ENCODE measurements around the gene HS6ST2. TPM values are rescaled to one million over a fixed set of nuclear protein-coding genes. Genes with fewer than 3 reads are reported as not detected.

HS6ST2 gene
- total RNA-seq, 1 experiment from 2014 or later: 13.4 TPM

- no peaks in the 10 kb centered on the region for H3K9me3 ChIP-seq (ENCODE audit: insufficient read depth, low read depth)
- no peak overlapping the region for H3K27ac ChIP-seq
- POLR2A ChIA-PET (ENCODE audit: unreplicated experiment): no interaction called here
- DNase-seq: no peak
- no peak overlapping the region for H2AFZ ChIP-seq
- H3K36me3 ChIP-seq (ENCODE audit: low read depth): no peaks in the 10 kb centered on the region
- 0 out of 2 replicates have a peak, but pooled peaks cover 6% of the 10 kb centered on the region for H4K20me1 ChIP-seq (ENCODE audit: insufficient read depth)
- no TSS peak for BruUV-seq (replicated peaks)
- H3F3A ChIP-seq (ENCODE audit: insufficient read depth, low read depth): peaks cover 4% of the 10 kb centered on the region; the same call in 1 of the 2 replicates
- H3K4me1 ChIP-seq (replicated peaks; ENCODE audit: insufficient read depth): peaks cover 21% of the 10 kb centered on the region
- intact Hi-C loops (cut with micrococcal nuclease; ENCODE audit: unreplicated experiment): loop anchor here (5.0 to 10.0 kb wide), 2 partner anchors 429 to 932 kb away; no protein-coding TSS in a partner anchor
- no peaks in the 10 kb centered on the region for H3K79me2 ChIP-seq (ENCODE audit: low read depth)
- H3K9me2 ChIP-seq (ENCODE audit: insufficient read depth): no peaks in the 10 kb centered on the region
- TF ChIP-seq EZH2 (IDR thresholded peaks at IDR 0.05; ENCODE audit: low read depth): no peak
- TF ChIP-seq CTCF (conservative IDR thresholded peaks at IDR 0.05): no peak
- no peak overlapping the region for H3K4me2 ChIP-seq
- no peak overlapping the region for H3K4me3 ChIP-seq
- H3K27me3 ChIP-seq (ENCODE audit: insufficient read depth, low read depth): no peaks in the 10 kb centered on the region
- CTCF ChIA-PET: no interaction called here
Measured at GRCh38 chrX:132743086-132743485, 215.3 kb downstream of the HS6ST2 start.

GRCh38 chrX:132742246-132742645 lies 216.2 kb downstream of the HS6ST2 start:
- Histone ChIP-seq H3K9me3 (ENCODE audit: insufficient read depth, low read depth) (no peaks in the 10 kb centered on the region), H3K9me2 (ENCODE audit: insufficient read depth) (no peaks in the 10 kb centered on the region), H3K4me3 (no peak overlapping the region), H3K36me3 (ENCODE audit: low read depth) (no peaks in the 10 kb centered on the region), H3K27me3 (ENCODE audit: insufficient read depth, low read depth) (no peaks in the 10 kb centered on the region), H3K4me2 (no peak overlapping the region), H3K4me1 (replicated peaks; ENCODE audit: insufficient read depth) (peaks cover 29% of the 10 kb centered on the region), H3K79me2 (ENCODE audit: low read depth) (no peaks in the 10 kb centered on the region), H3K27ac (no peak overlapping the region), H3F3A (ENCODE audit: insufficient read depth, low read depth) (peaks cover 5% of the 10 kb centered on the region; the same call in 1 of the 2 replicates), H2AFZ (no peak overlapping the region), H4K20me1 (ENCODE audit: insufficient read depth) (0 out of 2 replicates have a peak, but pooled peaks cover 6% of the 10 kb centered on the region)
- no peak for TF ChIP-seq CTCF (conservative IDR thresholded peaks at IDR 0.05)
- TF ChIP-seq EZH2 (IDR thresholded peaks at IDR 0.05; ENCODE audit: low read depth): no peak
- intact Hi-C loops (cut with micrococcal nuclease; ENCODE audit: unreplicated experiment): loop anchor here (5.0 to 10.0 kb wide), 2 partner anchors 430 to 933 kb away; no protein-coding TSS in a partner anchor
- ChIA-PET CTCF (no interaction called here), POLR2A (ENCODE audit: unreplicated experiment) (no interaction called here)
- no TSS peak for BruUV-seq (replicated peaks)
- DNase-seq: no peak

GRCh38 chrX:132741689-132742088 lies 216.7 kb downstream of the HS6ST2 start:
- H3K27ac ChIP-seq: no peak overlapping the region
- no peak overlapping the region for H3K4me3 ChIP-seq
- no peaks in the 10 kb centered on the region for H3K9me3 ChIP-seq (ENCODE audit: insufficient read depth, low read depth)
- no peaks in the 10 kb centered on the region for H3K9me2 ChIP-seq (ENCODE audit: insufficient read depth)
- no TSS peak for BruUV-seq (replicated peaks)
- H3F3A ChIP-seq (ENCODE audit: insufficient read depth, low read depth): peaks cover 5% of the 10 kb centered on the region; the same call in 1 of the 2 replicates
- intact Hi-C loops (cut with micrococcal nuclease; ENCODE audit: unreplicated experiment): loop anchor here (5.0 to 10.0 kb wide), 2 partner anchors 431 to 933 kb away; no protein-coding TSS in a partner anchor
- no peak for DNase-seq
- no peak overlapping the region for H2AFZ ChIP-seq
- no peaks in the 10 kb centered on the region for H3K27me3 ChIP-seq (ENCODE audit: insufficient read depth, low read depth)
- TF ChIP-seq EZH2 (IDR thresholded peaks at IDR 0.05; ENCODE audit: low read depth) (no peak), CTCF (conservative IDR thresholded peaks at IDR 0.05) (no peak)
- ChIA-PET POLR2A (ENCODE audit: unreplicated experiment) (no interaction called here), CTCF (no interaction called here)
- H3K79me2 ChIP-seq (ENCODE audit: low read depth): no peaks in the 10 kb centered on the region
- H3K4me2 ChIP-seq: no peak overlapping the region
- H3K4me1 ChIP-seq (replicated peaks; ENCODE audit: insufficient read depth): peaks cover 29% of the 10 kb centered on the region
- H4K20me1 ChIP-seq (ENCODE audit: insufficient read depth): 0 out of 2 replicates have a peak, but pooled peaks cover 6% of the 10 kb centered on the region
- no peaks in the 10 kb centered on the region for H3K36me3 ChIP-seq (ENCODE audit: low read depth)

All from PC-9 (cell line).